Subcutaneous abdominal adipose tissue (tissue), 5 donors: ENCODE results near the gene SMTN.

Experiments
- H3K27ac ChIP-seq: one replicate; pipeline ENCODE4 v1.7.0; 2013; ENCODE audit warnings: low read depth, mild to moderate bottlenecking, inconsistent platforms, low read length, moderate library complexity
- H3K27me3 ChIP-seq, 5 donors: one replicate each; pipeline ENCODE4 v1.7.0; 2013; ENCODE audit warnings: low read length in 5 of 5, inconsistent platforms in 1 of 5; ENCODE audit not compliant: control insufficient read depth in 5 of 5, insufficient read depth in 4 of 5
- H3K36me3 ChIP-seq, 5 donors: one replicate each; pipeline ENCODE4 v1.7.0; 2013; ENCODE audit warnings: low read length in 5 of 5; ENCODE audit not compliant: control insufficient read depth in 5 of 5, insufficient read depth in 5 of 5
- H3K4me1 ChIP-seq, 5 donors: one replicate each; pipeline ENCODE4 v1.7.0; 2013; ENCODE audit warnings: low read length in 5 of 5, mild to moderate bottlenecking in 3 of 5, moderate library complexity in 1 of 5; ENCODE audit not compliant: control insufficient read depth in 5 of 5, insufficient read depth in 5 of 5
- H3K4me3 ChIP-seq, 5 donors: one replicate each; pipeline ENCODE4 v1.7.0; 2013; ENCODE audit warnings: low read length in 5 of 5, low read depth in 1 of 5
- H3K9ac ChIP-seq, 5 donors: one replicate each; pipeline ENCODE4 v1.7.0; 2013; ENCODE audit warnings: low read length in 5 of 5, mild to moderate bottlenecking in 4 of 5, moderate library complexity in 3 of 5
- H3K9me3 ChIP-seq, 5 donors: one replicate each; pipeline ENCODE4 v1.7.0; 2013; ENCODE audit warnings: low read length in 5 of 5; ENCODE audit not compliant: control insufficient read depth in 5 of 5
- donor health status: healthy.
- donor health status: healthy.
- donor health status: healthy.
- donor health status: healthy.
- donor health status: healthy.

Gene SMTN

GRCh38 chr22:31124811-31125465, 43.8 kb downstream of the SMTN start:
- Histone ChIP-seq H3K27ac (no peak overlapping the region), H3K4me3 (no peak overlapping the region), H3K4me1 (peaks cover 0 to 16% (median 9%) of the 10 kb centered on the region in 5 donors), H3K36me3 (no peaks in the 10 kb centered on the region), H3K9ac (no peak overlapping the region), H3K27me3 (peaks cover 6 to 17% (median 11%) of the 10 kb centered on the region in 5 donors), H3K9me3 (no peaks in the 10 kb centered on the region)

GRCh38 chr22:31125521-31126117, 44.5 kb downstream of the SMTN start:
- H3K9ac ChIP-seq, result no peak overlapping the region
- H3K4me3 ChIP-seq, result no peak overlapping the region
- peaks cover 0 to 16% (median 9%) of the 10 kb centered on the region in 5 donors for H3K4me1 ChIP-seq
- H3K9me3 ChIP-seq, result no peaks in the 10 kb centered on the region
- no peak overlapping the region for H3K27ac ChIP-seq
- peaks cover 6 to 17% (median 11%) of the 10 kb centered on the region in 5 donors for H3K27me3 ChIP-seq
- H3K36me3 ChIP-seq, result no peaks in the 10 kb centered on the region

- Histone ChIP-seq H3K27ac (no peak overlapping the region), H3K9ac (no peak overlapping the region), H3K27me3 (peaks cover 6 to 17% (median 11%) of the 10 kb centered on the region in 5 donors)
Measured at GRCh38 chr22:31126128-31126868, 45.2 kb downstream of the SMTN start.

GRCh38 chr22:31126869-31127175, 45.7 kb downstream of the SMTN start:
- peaks cover 6 to 17% (median 11%) of the 10 kb centered on the region in 5 donors for H3K27me3 ChIP-seq
- peaks cover 0 to 16% (median 9%) of the 10 kb centered on the region in 5 donors for H3K4me1 ChIP-seq
- H3K9ac ChIP-seq, result no peak overlapping the region
- no peaks in the 10 kb centered on the region for H3K36me3 ChIP-seq
- no peak overlapping the region for H3K27ac ChIP-seq
- no peaks in the 10 kb centered on the region for H3K9me3 ChIP-seq
- no peak overlapping the region for H3K4me3 ChIP-seq

More at GRCh38 chr22:31126128-31126868, 45.2 kb downstream of the SMTN start:
- Histone ChIP-seq H3K36me3 (no peaks in the 10 kb centered on the region), H3K9me3 (no peaks in the 10 kb centered on the region), H3K4me1 (peaks cover 0 to 16% (median 9%) of the 10 kb centered on the region in 5 donors), H3K4me3 (no peak overlapping the region)

- Histone ChIP-seq H3K27ac (no peak overlapping the region), H3K9me3 (no peaks in the 10 kb centered on the region), H3K4me3 (no peak overlapping the region), H3K9ac (no peak overlapping the region), H3K36me3 (no peaks in the 10 kb centered on the region), H3K27me3 (peaks cover 6 to 17% (median 11%) of the 10 kb centered on the region in 5 donors), H3K4me1 (peaks cover 0 to 16% (median 8%) of the 10 kb centered on the region in 5 donors)
Measured at GRCh38 chr22:31127181-31127772, 46.2 kb downstream of the SMTN start.

GRCh38 chr22:31128156-31128555, 47.0 kb downstream of the SMTN start:
- H3K27ac ChIP-seq, result no peak overlapping the region
- H3K27me3 ChIP-seq, result peaks cover 6 to 16% (median 11%) of the 10 kb centered on the region in 5 donors
- peaks cover 0 to 7% (median 0%) of the 10 kb centered on the region in 5 donors for H3K4me1 ChIP-seq
- H3K9me3 ChIP-seq, result no peaks in the 10 kb centered on the region
- H3K9ac ChIP-seq, result no peak overlapping the region
- H3K36me3 ChIP-seq, result no peaks in the 10 kb centered on the region
- no peak overlapping the region for H3K4me3 ChIP-seq

- Histone ChIP-seq H3K4me1 (peaks cover 0 to 3% (median 0%) of the 10 kb centered on the region in 5 donors), H3K9me3 (no peaks in the 10 kb centered on the region), H3K4me3 (no peak overlapping the region), H3K9ac (no peak overlapping the region), H3K27me3 (peaks cover 4 to 10% (median 7%) of the 10 kb centered on the region in 5 donors), H3K27ac (no peak overlapping the region), H3K36me3 (no peaks in the 10 kb centered on the region)
Measured at GRCh38 chr22:31130873-31131272, 49.8 kb downstream of the SMTN start.

GRCh38 chr22:31133911-31134310, 52.8 kb downstream of the SMTN start:
- H3K36me3 ChIP-seq, result no peaks in the 10 kb centered on the region
- no peaks in the 10 kb centered on the region for H3K9me3 ChIP-seq
- no peak overlapping the region for H3K9ac ChIP-seq
- H3K27me3 ChIP-seq, result peaks cover 8 to 19% (median 8%) of the 10 kb centered on the region in 5 donors
- no peak overlapping the region for H3K4me3 ChIP-seq
- no peaks in the 10 kb centered on the region for H3K4me1 ChIP-seq
- H3K27ac ChIP-seq, result no peak overlapping the region

GRCh38 chr22:31134688-31135087, 53.6 kb downstream of the SMTN start:
- Histone ChIP-seq H3K4me3 (no peak overlapping the region), H3K27ac (no peak overlapping the region), H3K36me3 (no peaks in the 10 kb centered on the region)

GRCh38 chr22:31135706-31136105, 54.6 kb downstream of the SMTN start:
- Histone ChIP-seq H3K27ac (no peak overlapping the region), H3K4me1 (no peaks in the 10 kb centered on the region), H3K36me3 (no peaks in the 10 kb centered on the region), H3K27me3 (peaks cover 11 to 29% (median 24%) of the 10 kb centered on the region in 5 donors), H3K9me3 (no peaks in the 10 kb centered on the region), H3K9ac (no peak overlapping the region), H3K4me3 (no peak overlapping the region)

More at GRCh38 chr22:31134688-31135087, 53.6 kb downstream of the SMTN start:
- Histone ChIP-seq H3K4me1 (no peaks in the 10 kb centered on the region), H3K9me3 (no peaks in the 10 kb centered on the region), H3K9ac (no peak overlapping the region), H3K27me3 (peaks cover 11 to 24% (median 15%) of the 10 kb centered on the region in 5 donors)
